NCI-H69 (cell line): ENCODE results near the gene AASDH.
"Not testable (repeated sequence)": the region's sequence is repeated elsewhere in the genome, so short reads cannot be mapped to it uniquely, and the experiment has no call there.

Source experiments
- DNase-seq: peaks from one replicate; lab custom pipeline; 2025; lab: John Stamatoyannopoulos, UW

Gene AASDH

GRCh38 chr4:56400560-56400959 is 13.3 kb upstream of the AASDH start:
- DNase-seq = no peak

GRCh38 chr4:56391270-56391669 is 4.0 kb upstream of the AASDH start:
- DNase-seq = no peak

- DNase-seq = peak; percentile 4
Measured at GRCh38 chr4:56389558-56389957, 2.3 kb upstream of the AASDH start.

GRCh38 chr4:56388306-56388705 is 1.0 kb upstream of the AASDH start:
- DNase-seq = peak; percentile 7

- peak; percentile 8 for DNase-seq
Measured at GRCh38 chr4:56386091-56386490, 1.2 kb downstream of the AASDH start.

GRCh38 chr4:56375458-56375857 is 11.8 kb downstream of the AASDH start:
- DNase-seq = no peak

- DNase-seq = no peak
Measured at GRCh38 chr4:56374956-56375355, 12.3 kb downstream of the AASDH start.

- DNase-seq = no peak
Measured at GRCh38 chr4:56372774-56373173, 14.5 kb downstream of the AASDH start.

- DNase-seq = no peak
Measured at GRCh38 chr4:56371426-56372220, 15.7 kb downstream of the AASDH start.

GRCh38 chr4:56370377-56370776 is 16.9 kb downstream of the AASDH start:
- no peak for DNase-seq

- not testable (repeated sequence) for DNase-seq
Measured at GRCh38 chr4:56362981-56363380, 24.3 kb downstream of the AASDH start.

- DNase-seq = no peak
Measured at GRCh38 chr4:56360071-56360470, 27.2 kb downstream of the AASDH start.

- DNase-seq = no peak
Measured at GRCh38 chr4:56356650-56357049, 30.6 kb downstream of the AASDH start.

- DNase-seq = no peak
Measured at GRCh38 chr4:56348576-56348975, 38.7 kb downstream of the AASDH start.

GRCh38 chr4:56345458-56345857 is 41.8 kb downstream of the AASDH start:
- DNase-seq = no peak

- no peak for DNase-seq
Measured at GRCh38 chr4:56342746-56343145, 44.5 kb downstream of the AASDH start.

- DNase-seq = no peak
Measured at GRCh38 chr4:56330691-56331090, 56.6 kb downstream of the AASDH start.

- DNase-seq = no peak
Measured at GRCh38 chr4:56326363-56326762, 60.9 kb downstream of the AASDH start.

- DNase-seq = no peak
Measured at GRCh38 chr4:56324011-56324610, 63.2 kb downstream of the AASDH start.

GRCh38 chr4:56323327-56323726 is 64.0 kb downstream of the AASDH start:
- DNase-seq = no peak

- DNase-seq = no peak
Measured at GRCh38 chr4:56321251-56321650, 66.0 kb downstream of the AASDH start.

- DNase-seq = no peak
Measured at GRCh38 chr4:56320293-56320692, 67.0 kb downstream of the AASDH start.

GRCh38 chr4:56318555-56318954 is 68.7 kb downstream of the AASDH start:
- DNase-seq = no peak

- DNase-seq = no peak
Measured at GRCh38 chr4:56317749-56318148, 69.5 kb downstream of the AASDH start.
